A549 (cell line): ENCODE measurements around the gene SMAD6. TPM values are rescaled to one million over a fixed set of nuclear protein-coding genes. Genes with fewer than 3 reads are reported as not detected.
"Not testable (repeated sequence)": the region's sequence is repeated elsewhere in the genome, so short reads cannot be mapped to it uniquely, and the experiment has no call there.

Experiments
- ATAC-seq, 2 experiments: fragments of 200-7000 bp in 1 of 2; fragments of >200 bp in 1 of 2; cut with Nextera tagmentation in 1 of 2; cut with Tn5 transposase in 1 of 2; 3 replicates each; pipeline versions ENCODE4 v1.8.0 to v1.9.1; 2018 to 2020; ENCODE audit warnings: mild to moderate bottlenecking in 1 of 2, moderate library complexity in 1 of 2
- CTCF ChIA-PET: fragments of 300-600 bp; sonication (Branson Sonifier 250); formaldehyde crosslinking; extraction: SDS; loops from one replicate; lab custom pipeline; 2021; ENCODE audit warnings: antibody characterized with exemption, inconsistent platforms; lab: Yijun Ruan, JAX
- POLR2A ChIA-PET: fragments of 350-600 bp; formaldehyde crosslinking; extraction: SDS; loops from one replicate; lab custom pipeline; 2021; ENCODE audit warnings: antibody characterized with exemption, inconsistent platforms; lab: Yijun Ruan, JAX
- DNase-seq, 2 experiments: peaks; one replicate each; pipeline versions ENCODE4 v3.0.0 to v3.0.0-alpha.2; 2011 to 2016; ENCODE audit warnings: low read depth in 1 of 2, low spot score in 1 of 2
- FAIRE-seq: peaks from 2 replicates; lab custom pipeline; 2011; peaks lifted over from hg19 to GRCh38; lab: Jason Lieb, UNC
- H3K27ac ChIP-seq, 2 experiments: fragments of >200 bp; sonication (Bioruptor Twin); formaldehyde crosslinking; 3 replicates each; pipeline ENCODE4 v1.5.1; 2016 to 2017
- H3K4me1 ChIP-seq: fragments of >200 bp; sonication (Bioruptor Twin); formaldehyde crosslinking; 3 replicates; pipeline ENCODE4 v1.6.1; 2016
- H3K4me2 ChIP-seq: fragments of >200 bp; sonication (Bioruptor Twin); formaldehyde crosslinking; 3 replicates; pipeline ENCODE4 v1.6.1; 2016
- H3K4me3 ChIP-seq: fragments of >200 bp; sonication (Bioruptor Twin); formaldehyde crosslinking; 3 replicates; pipeline ENCODE4 v1.5.1; 2016
- H3K9me3 ChIP-seq: fragments of >200 bp; sonication (Bioruptor Twin); formaldehyde crosslinking; 3 replicates; pipeline ENCODE4 v1.6.1; 2016
- CBX2 ChIP-seq: fragments of 200-600 bp; sonication (generic); IDR thresholded peaks from 2 replicates; pipeline ENCODE4 v1.6.1; 2016; ENCODE audit warnings: low read depth, mild to moderate bottlenecking, borderline replicate concordance
- CHD4 ChIP-seq: fragments of 200-600 bp; sonication (generic); IDR thresholded peaks from 2 replicates; pipeline ENCODE4 v1.6.1; 2016; ENCODE audit warnings: antibody characterized with exemption, mild to moderate bottlenecking, borderline replicate concordance
- EP300 ChIP-seq, 2 experiments: fragments of >200 bp; sonication (Bioruptor Twin); formaldehyde crosslinking; IDR thresholded peaks; 2 replicates in 1 of 2; 3 replicates in 1 of 2; pipeline ENCODE4 v1.6.1; 2016 to 2017
- FOXS1 ChIP-seq: fragments of 250-450 bp; sonication (Bioruptor Pico); IDR thresholded peaks from 2 replicates; pipeline ENCODE4 v1.5.0; 2020; ENCODE audit warnings: mild to moderate bottlenecking, moderate library complexity
- GATA3 ChIP-seq: IDR thresholded peaks from 2 replicates; pipeline ENCODE4 v1.6.1; 2012; ENCODE audit warnings: borderline replicate concordance
- MAZ ChIP-seq: fragments of 150-350 bp; IDR thresholded peaks from 2 replicates; pipeline ENCODE4 v1.6.1; 2014; ENCODE audit warnings: antibody characterized with exemption, low read depth, low read length, borderline replicate concordance
- MYC ChIP-seq: IDR thresholded peaks from 2 replicates; pipeline ENCODE4 v1.6.1; 2012; ENCODE audit warnings: mild to moderate bottlenecking, inconsistent platforms, low read length, improper control_type of control experiment, borderline replicate concordance
- PHF8 ChIP-seq: fragments of 200-600 bp; sonication (generic); IDR thresholded peaks from 2 replicates; pipeline ENCODE4 v1.6.1; 2016; ENCODE audit warnings: low read depth, mild to moderate bottlenecking, antibody characterized with exemption, moderate library complexity, borderline replicate concordance
- POLR2A ChIP-seq: IDR thresholded peaks from 2 replicates; pipeline ENCODE4 v1.6.1; 2012; ENCODE audit warnings: mild to moderate bottlenecking, low read length
- POLR2AphosphoS2 ChIP-seq: conservative IDR thresholded peaks from 2 replicates; pipeline ENCODE4 v1.6.1; 2012; ENCODE audit warnings: low read length, improper control_type of control experiment, inconsistent platforms
- RARB ChIP-seq: fragments of 250-450 bp; sonication (Bioruptor Pico); IDR thresholded peaks from 2 replicates; pipeline ENCODE4 v1.8.0; 2021; ENCODE audit warnings: mild to moderate bottlenecking, moderate library complexity
- RCOR1 ChIP-seq: fragments of 150-350 bp; IDR thresholded peaks from 2 replicates; pipeline ENCODE4 v1.6.1; 2014; ENCODE audit warnings: antibody characterized with exemption, low read length, low read depth
- RNF2 ChIP-seq: fragments of 200-600 bp; sonication (generic); IDR thresholded peaks from 2 replicates; pipeline ENCODE4 v1.6.1; 2016; ENCODE audit warnings: low read depth, mild to moderate bottlenecking, antibody characterized with exemption, moderate library complexity, borderline replicate concordance
- ZC3H11A ChIP-seq: fragments of 450-650 bp; IDR thresholded peaks from 2 replicates; pipeline ENCODE4 v1.6.1; 2014; ENCODE audit warnings: antibody characterized with exemption, mild to moderate bottlenecking
- whole genome bisulfite sequencing: methylation state at CpG from one replicate; pipeline ENCODE4 v1.1.6; 2017; ENCODE audit errors: missing lambda C conversion rate; 5-methylcytosine and 5-hydroxymethylcytosine counted together
- polyA plus RNA-seq, 4 experiments: library from polyadenylated mRNA; depleted of rRNA in 3 of 4; stranded (reverse); fragments of >200 nt; fragmentation: RNase III in 1 of 4; extraction: RNeasy Plus Mini Kit Qiagen cat#74134 plus additional on column Dnase treatment in 1 of 4; gene quantifications; 2 replicates in 3 of 4; 3 replicates in 1 of 4; pipeline ENCODE4 v1.2.3, GENCODE V29; 2011 to 2017
- TF ChIP-seq, protein P1 (sequence below): IDR thresholded peaks from 2 replicates; pipeline ENCODE4 v1.6.1; 2012
- TF ChIP-seq, protein P2 (sequence below): fragments of >200 bp; sonication (Bioruptor Twin); formaldehyde crosslinking; IDR thresholded peaks from 2 replicates; pipeline ENCODE4 v1.6.1; 2016
- TF ChIP-seq, protein P3 (sequence below): fragments of 200-600 bp; sonication (generic); IDR thresholded peaks from 2 replicates; pipeline ENCODE4 v1.6.1; 2016; ENCODE audit warnings: antibody characterized with exemption, mild to moderate bottlenecking, moderate library complexity
- TF ChIP-seq, protein P4 (sequence below): IDR thresholded peaks from 2 replicates; pipeline ENCODE4 v1.6.1; 2012
- TF ChIP-seq, protein P5 (sequence below): IDR thresholded peaks from 2 replicates; pipeline ENCODE4 v1.6.1; 2012; ENCODE audit warnings: low read depth, borderline replicate concordance
- TF ChIP-seq, protein P6 (sequence below): fragments of 250-450 bp; sonication (Bioruptor Pico); IDR thresholded peaks from 2 replicates; pipeline ENCODE4 v1.5.0; 2020; ENCODE audit warnings: low read depth, mild to moderate bottlenecking, moderate library complexity

Gene SMAD6
- polyA plus RNA-seq, 2 of the 4 experiments (the other 2 are of a cell fraction), result 9.6 to 46.6 TPM

DNA sequence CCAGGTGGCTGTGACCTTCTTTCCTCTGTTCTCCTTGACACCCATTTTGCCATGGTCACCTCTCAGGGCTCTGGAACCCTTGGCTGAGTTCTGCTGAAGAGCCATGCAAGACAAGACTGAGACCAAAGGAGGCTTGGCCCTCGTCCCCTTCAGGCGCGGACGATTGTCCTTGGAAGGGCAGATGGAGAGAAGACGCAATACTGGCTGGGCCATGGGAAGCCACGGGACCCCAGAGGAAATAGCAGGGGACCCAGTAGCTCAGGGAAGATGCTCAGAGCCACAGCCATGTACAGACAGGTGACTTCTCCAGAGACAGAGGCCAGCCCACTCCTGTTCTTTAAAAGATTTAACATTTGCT is 125.6 kb downstream of the SMAD6 start:
- no peak for ATAC-seq
- POLR2A ChIA-PET, result no interaction called here

DNA sequence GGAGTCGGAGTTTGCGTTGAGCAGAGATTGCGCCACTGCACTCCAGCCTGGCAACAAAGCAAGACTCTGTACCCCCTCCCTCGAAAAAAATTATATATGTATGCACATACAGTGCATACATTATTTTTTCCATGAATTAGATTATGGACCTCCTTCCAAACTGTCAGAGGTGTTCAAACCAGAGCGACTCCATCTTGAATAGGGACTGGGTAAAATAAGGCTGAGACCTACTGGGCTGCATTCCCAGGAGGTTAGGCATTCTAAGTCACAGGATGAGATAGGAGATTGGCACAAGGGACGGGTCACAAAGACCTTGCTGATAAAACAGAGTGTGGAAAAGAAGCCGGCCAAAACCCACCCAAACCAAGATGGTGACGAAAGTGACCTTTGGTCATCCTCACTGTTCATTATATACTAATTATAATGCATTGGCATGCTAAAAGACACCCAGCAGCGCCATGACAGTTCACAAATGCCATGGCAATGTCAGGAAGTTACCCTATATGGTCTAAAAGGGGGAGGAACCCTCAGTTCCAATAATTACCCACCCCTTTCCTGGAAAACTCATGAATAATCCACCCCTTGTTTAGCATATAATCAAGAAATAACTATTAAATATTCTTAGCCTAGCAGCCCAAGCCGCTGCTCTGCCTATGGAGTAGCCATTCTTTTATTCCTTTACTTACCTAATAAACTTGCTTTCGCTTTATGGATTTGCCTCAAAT is 126.9 kb downstream of the SMAD6 start:
- ATAC-seq, H3K4me1 ChIP-seq, H3K27ac ChIP-seq, FAIRE-seq, H3K9me3 ChIP-seq, H3K4me2 ChIP-seq, H3K4me3 ChIP-seq, DNase-seq, POLR2A ChIA-PET: not testable (repeated sequence)
- 72% methylated on average over 11 of the region's 11 CpGs for WGBS
- CTCF ChIA-PET, result interaction anchor here (1.8 kb wide), 1 partner anchor 8 kb away, joined by 4 read pairs; no protein-coding TSS in a partner anchor

More for the DNA sequence above, 125.6 kb downstream of the SMAD6 start:
- 83% methylated on average over 6 of the region's 6 CpGs for WGBS
- no peak overlapping the region for H3K4me2 ChIP-seq
- no peak overlapping the region for H3K4me3 ChIP-seq
- CTCF ChIA-PET, result interaction anchor here (0.9 to 5.7 kb wide), 7 partner anchors 9 to 38 kb away, joined by 3 to 38 read pairs (median 4); no protein-coding TSS in a partner anchor
- DNase-seq, result no peak
- H3K4me1 ChIP-seq, result peaks cover 8% of the 10 kb centered on the region
- no peak for TF ChIP-seq MAZ
- TF ChIP-seq, protein P1, sequence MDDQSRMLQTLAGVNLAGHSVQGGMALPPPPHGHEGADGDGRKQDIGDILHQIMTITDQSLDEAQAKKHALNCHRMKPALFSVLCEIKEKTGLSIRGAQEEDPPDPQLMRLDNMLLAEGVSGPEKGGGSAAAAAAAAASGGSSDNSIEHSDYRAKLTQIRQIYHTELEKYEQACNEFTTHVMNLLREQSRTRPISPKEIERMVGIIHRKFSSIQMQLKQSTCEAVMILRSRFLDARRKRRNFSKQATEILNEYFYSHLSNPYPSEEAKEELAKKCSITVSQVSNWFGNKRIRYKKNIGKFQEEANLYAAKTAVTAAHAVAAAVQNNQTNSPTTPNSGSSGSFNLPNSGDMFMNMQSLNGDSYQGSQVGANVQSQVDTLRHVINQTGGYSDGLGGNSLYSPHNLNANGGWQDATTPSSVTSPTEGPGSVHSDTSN, result no peak
- TF ChIP-seq, protein P2, sequence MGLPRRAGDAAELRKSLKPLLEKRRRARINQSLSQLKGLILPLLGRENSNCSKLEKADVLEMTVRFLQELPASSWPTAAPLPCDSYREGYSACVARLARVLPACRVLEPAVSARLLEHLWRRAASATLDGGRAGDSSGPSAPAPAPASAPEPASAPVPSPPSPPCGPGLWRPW, result no peak
- TF ChIP-seq RNF2, result no peak
- no peak for TF ChIP-seq GATA3
- no peak for TF ChIP-seq RCOR1
- no peak for TF ChIP-seq EP300 (IDR thresholded peaks at IDR 0.05)
- TF ChIP-seq, protein P3, sequence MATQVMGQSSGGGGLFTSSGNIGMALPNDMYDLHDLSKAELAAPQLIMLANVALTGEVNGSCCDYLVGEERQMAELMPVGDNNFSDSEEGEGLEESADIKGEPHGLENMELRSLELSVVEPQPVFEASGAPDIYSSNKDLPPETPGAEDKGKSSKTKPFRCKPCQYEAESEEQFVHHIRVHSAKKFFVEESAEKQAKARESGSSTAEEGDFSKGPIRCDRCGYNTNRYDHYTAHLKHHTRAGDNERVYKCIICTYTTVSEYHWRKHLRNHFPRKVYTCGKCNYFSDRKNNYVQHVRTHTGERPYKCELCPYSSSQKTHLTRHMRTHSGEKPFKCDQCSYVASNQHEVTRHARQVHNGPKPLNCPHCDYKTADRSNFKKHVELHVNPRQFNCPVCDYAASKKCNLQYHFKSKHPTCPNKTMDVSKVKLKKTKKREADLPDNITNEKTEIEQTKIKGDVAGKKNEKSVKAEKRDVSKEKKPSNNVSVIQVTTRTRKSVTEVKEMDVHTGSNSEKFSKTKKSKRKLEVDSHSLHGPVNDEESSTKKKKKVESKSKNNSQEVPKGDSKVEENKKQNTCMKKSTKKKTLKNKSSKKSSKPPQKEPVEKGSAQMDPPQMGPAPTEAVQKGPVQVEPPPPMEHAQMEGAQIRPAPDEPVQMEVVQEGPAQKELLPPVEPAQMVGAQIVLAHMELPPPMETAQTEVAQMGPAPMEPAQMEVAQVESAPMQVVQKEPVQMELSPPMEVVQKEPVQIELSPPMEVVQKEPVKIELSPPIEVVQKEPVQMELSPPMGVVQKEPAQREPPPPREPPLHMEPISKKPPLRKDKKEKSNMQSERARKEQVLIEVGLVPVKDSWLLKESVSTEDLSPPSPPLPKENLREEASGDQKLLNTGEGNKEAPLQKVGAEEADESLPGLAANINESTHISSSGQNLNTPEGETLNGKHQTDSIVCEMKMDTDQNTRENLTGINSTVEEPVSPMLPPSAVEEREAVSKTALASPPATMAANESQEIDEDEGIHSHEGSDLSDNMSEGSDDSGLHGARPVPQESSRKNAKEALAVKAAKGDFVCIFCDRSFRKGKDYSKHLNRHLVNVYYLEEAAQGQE, result no peak
- TF ChIP-seq FOXS1 (CRISPR knock-in tag), result no peak
- no peak for TF ChIP-seq ZC3H11A
- TF ChIP-seq, protein P4, sequence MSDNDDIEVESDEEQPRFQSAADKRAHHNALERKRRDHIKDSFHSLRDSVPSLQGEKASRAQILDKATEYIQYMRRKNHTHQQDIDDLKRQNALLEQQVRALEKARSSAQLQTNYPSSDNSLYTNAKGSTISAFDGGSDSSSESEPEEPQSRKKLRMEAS, result no peak
- no peak for TF ChIP-seq PHF8
- no peak for TF ChIP-seq POLR2A
- TF ChIP-seq POLR2AphosphoS2, result no peak
- no peak for TF ChIP-seq RARB (CRISPR knock-in tag)
- no peak for TF ChIP-seq CBX2
- no peak for TF ChIP-seq CHD4
- TF ChIP-seq, protein P5, sequence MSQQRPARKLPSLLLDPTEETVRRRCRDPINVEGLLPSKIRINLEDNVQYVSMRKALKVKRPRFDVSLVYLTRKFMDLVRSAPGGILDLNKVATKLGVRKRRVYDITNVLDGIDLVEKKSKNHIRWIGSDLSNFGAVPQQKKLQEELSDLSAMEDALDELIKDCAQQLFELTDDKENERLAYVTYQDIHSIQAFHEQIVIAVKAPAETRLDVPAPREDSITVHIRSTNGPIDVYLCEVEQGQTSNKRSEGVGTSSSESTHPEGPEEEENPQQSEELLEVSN, result no peak
- no peak for TF ChIP-seq MYC
- TF ChIP-seq, protein P6, sequence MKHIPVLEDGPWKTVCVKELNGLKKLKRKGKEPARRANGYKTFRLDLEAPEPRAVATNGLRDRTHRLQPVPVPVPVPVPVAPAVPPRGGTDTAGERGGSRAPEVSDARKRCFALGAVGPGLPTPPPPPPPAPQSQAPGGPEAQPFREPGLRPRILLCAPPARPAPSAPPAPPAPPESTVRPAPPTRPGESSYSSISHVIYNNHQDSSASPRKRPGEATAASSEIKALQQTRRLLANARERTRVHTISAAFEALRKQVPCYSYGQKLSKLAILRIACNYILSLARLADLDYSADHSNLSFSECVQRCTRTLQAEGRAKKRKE (CRISPR knock-in tag), result no peak
- TF ChIP-seq, all 56 proteins: peak for 0
- FAIRE-seq, result no peak
- H3K27ac ChIP-seq, result no peak overlapping the region
- no peaks in the 10 kb centered on the region for H3K9me3 ChIP-seq
